ENCODE results near the gene PGGHG. TPM values are rescaled to one million over a fixed set of nuclear protein-coding genes. Genes with fewer than 3 reads are reported as not detected.

The PGGHG gene
- total and polyA plus RNA-seq, 10 of the 15 experiments (the other 5 are each of a cell fraction or from before 2014, with no cell fraction given), result 0.10 to 8.3 (median 1.8) TPM

DNA sequence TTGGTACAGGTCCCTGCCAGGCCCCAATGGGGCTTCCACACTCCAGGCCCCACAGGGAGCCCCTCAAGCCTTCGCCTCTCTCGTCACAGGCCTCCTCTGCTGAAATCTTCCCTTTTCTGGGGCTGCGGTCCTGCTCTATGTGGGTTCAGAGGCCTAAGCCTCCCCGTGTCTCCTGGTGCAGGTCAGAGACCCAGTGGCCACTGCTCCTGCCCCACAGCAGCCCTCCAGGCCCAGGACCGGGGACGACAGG, 37.6 kb downstream of the PGGHG start:
- BruUV-seq (replicated peaks), result TSS peak; percentile 39
- Histone ChIP-seq H2AFZ (ENCODE audit: control insufficient read depth, low read depth, low read length) (peak overlapping the region; percentile 80), H3K36me3 (ENCODE audit: control insufficient read depth in 2 of 2, insufficient read depth in 2 of 2, low read length in 1 of 2) (no peaks in the 10 kb centered on the region), H3K4me2 (ENCODE audit: control insufficient read depth, insufficient read depth) (peak overlapping the region; percentile 100), H3K79me2 (ENCODE audit: control insufficient read depth, insufficient read depth, low read length) (peaks cover 4% of the 10 kb centered on the region), H3K4me1 (ENCODE audit: control insufficient read depth, insufficient read depth, low read length) (peaks cover 48% of the 10 kb centered on the region), H3K27me3 (replicated peaks in 1 of 2; ENCODE audit: control insufficient read depth in 2 of 2, insufficient read depth in 2 of 2, low read length in 1 of 2) (no peaks in the 10 kb centered on the region), H3K4me3 (peak overlapping the region; percentile 56), H3K9me3 (replicated peaks; ENCODE audit: control insufficient read depth, insufficient read depth, low read length) (no peaks in the 10 kb centered on the region; the same call in 2 of the 3 replicates), H3K27ac (ENCODE audit: control insufficient read depth, insufficient read depth) (peak overlapping the region; percentile 100), H3K9ac (ENCODE audit: control insufficient read depth, insufficient read depth, low read length) (peak overlapping the region; percentile 98), H4K20me1 (ENCODE audit: control insufficient read depth, insufficient read depth) (no peaks in the 10 kb centered on the region)
- CTCF ChIA-PET, result interaction anchor here (1.6 to 5.4 kb wide), 4 partner anchors 10 to 29 kb away, joined by 4 to 43 read pairs (median 23); no protein-coding TSS in a partner anchor
- intact Hi-C loops (cut with micrococcal nuclease; ENCODE audit: unreplicated experiment), result no loop called here
- ATAC-seq (no peak), FAIRE-seq (peak; percentile 41), DNase-seq (ENCODE audit: low read depth, low spot score) (no peak)
- SMC1A ChIA-PET (ENCODE audit: uncharacterized antibody, unreplicated experiment), result interaction anchor here (1.8 to 2.1 kb wide), 2 partner anchors 22 to 29 kb away, joined by 15 to 18 read pairs; no protein-coding TSS in a partner anchor
- 60% methylated on average over 6 of the region's 6 CpGs for WGBS (ENCODE audit: insufficient coverage, insufficient replicate concordance, low lambda C conversion rate, missing lambda C conversion rate)
- in situ Hi-C loops (cut with MboI), result no loop called here
- POLR2A ChIA-PET, result interaction anchor here (0.7 to 6.0 kb wide), 10 partner anchors 9 to 88 kb away, joined by 3 to 86 read pairs (median 7); no protein-coding TSS in a partner anchor
- TF ChIP-seq SMARCA5 (IDR thresholded peaks at IDR 0.05) (peak; percentile 79; the same call in 1 of the 2 replicates), HDGF (IDR thresholded peaks at IDR 0.05) (peak; percentile 71; the same call in 1 of the 2 replicates)
- TF ChIP-seq, protein P1, sequence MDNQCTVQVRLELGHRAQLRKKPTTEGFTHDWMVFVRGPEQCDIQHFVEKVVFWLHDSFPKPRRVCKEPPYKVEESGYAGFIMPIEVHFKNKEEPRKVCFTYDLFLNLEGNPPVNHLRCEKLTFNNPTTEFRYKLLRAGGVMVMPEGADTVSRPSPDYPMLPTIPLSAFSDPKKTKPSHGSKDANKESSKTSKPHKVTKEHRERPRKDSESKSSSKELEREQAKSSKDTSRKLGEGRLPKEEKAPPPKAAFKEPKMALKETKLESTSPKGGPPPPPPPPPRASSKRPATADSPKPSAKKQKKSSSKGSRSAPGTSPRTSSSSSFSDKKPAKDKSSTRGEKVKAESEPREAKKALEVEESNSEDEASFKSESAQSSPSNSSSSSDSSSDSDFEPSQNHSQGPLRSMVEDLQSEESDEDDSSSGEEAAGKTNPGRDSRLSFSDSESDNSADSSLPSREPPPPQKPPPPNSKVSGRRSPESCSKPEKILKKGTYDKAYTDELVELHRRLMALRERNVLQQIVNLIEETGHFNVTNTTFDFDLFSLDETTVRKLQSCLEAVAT (IDR thresholded peaks at IDR 0.05), result no peak
- RAD21 ChIA-PET (ENCODE audit: unreplicated experiment), result interaction anchor here (1.5 to 5.2 kb wide), 7 partner anchors 9 to 28 kb away, joined by 3 to 68 read pairs (median 7); no protein-coding TSS in a partner anchor

All from GM12878 (cell line).